ENCODE measurements around the gene TMIGD2. TPM values are rescaled to one million over a fixed set of nuclear protein-coding genes. Genes with fewer than 3 reads are reported as not detected.

Gene TMIGD2
- not detected in 2 replicates for total RNA-seq

GRCh38 chr19:4302243-4302640 is at the start of gene TMIGD2:
TSS of gene TMIGD2 (minus strand) at chr19:4302389. CDS start at chr19:4302385, 4 bp downstream.

GRCh38 chr19:4343370-4344307 is 41.5 kb upstream of the TMIGD2 start, which contains the start of gene MPND:
TSS of gene MPND (plus strand) at chr19:4343562. CDS start at chr19:4343594, 32 bp downstream.

GRCh38 chr19:4338441-4339355 is 36.5 kb upstream of the TMIGD2 start, which contains the start of gene STAP2:
TSS of gene STAP2 (minus strand) at chr19:4338827. CDS start at chr19:4338753, 74 bp downstream.

GRCh38 chr19:4304538-4305256 is 2.5 kb upstream of the TMIGD2 start, which contains the start of gene FSD1:
TSS of gene FSD1 (plus strand) at chr19:4304598. CDS start at chr19:4304747, 149 bp downstream.

GRCh38 chr19:4278419-4279266 is 23.5 kb downstream of the TMIGD2 start, which contains the start of gene SHD:
TSS of gene SHD (plus strand) at chr19:4279266. CDS start at chr19:4280064, 798 bp downstream.

GRCh38 chr19:4246767-4247593 is 55.2 kb downstream of the TMIGD2 start, which contains the start of gene YJU2:
TSS of gene YJU2 (plus strand) at chr19:4247080. CDS start at chr19:4247147, 67 bp downstream.

Other genes with a start within 250 kb of the TMIGD2 start
- 15.8 and 19.7 TPM in 2 replicates for gene ZBTB7A, start 235.5 kb downstream of the TMIGD2 start, total RNA-seq
- 98.9 and 112 TPM in 2 replicates for gene MAP2K2, start 178.3 kb downstream of the TMIGD2 start, total RNA-seq
- not detected in 2 replicates for gene CREB3L3, start 148.8 kb downstream of the TMIGD2 start, total RNA-seq
- gene SIRT6, start 119.8 kb downstream of the TMIGD2 start, total RNA-seq, result 9.0 and 16.3 TPM in 2 replicates
- gene ANKRD24, start 119.7 kb downstream of the TMIGD2 start, total RNA-seq, result 1.2 and 2.3 TPM in 2 replicates
- 0.19 and 0.28 TPM in 2 replicates for gene EBI3, start 72.9 kb downstream of the TMIGD2 start, total RNA-seq
- 9.0 and 16.1 TPM in 2 replicates for gene YJU2, start 55.3 kb downstream of the TMIGD2 start, total RNA-seq
- not detected in 2 replicates for gene SHD, start 23.1 kb downstream of the TMIGD2 start, total RNA-seq
- gene FSD1, start 2.2 kb upstream of the TMIGD2 start, total RNA-seq, result 4.5 and 12.8 TPM in 2 replicates
- gene STAP2, start 36.4 kb upstream of the TMIGD2 start, total RNA-seq, result 2.3 and 5.6 TPM in 2 replicates
- gene MPND, start 41.2 kb upstream of the TMIGD2 start, total RNA-seq, result 3.8 and 4.5 TPM in 2 replicates
- 25.7 and 56.7 TPM in 2 replicates for gene SH3GL1, start 98.2 kb upstream of the TMIGD2 start, total RNA-seq
- 3.9 and 33.7 TPM in 2 replicates for gene CHAF1A, start 100.3 kb upstream of the TMIGD2 start, total RNA-seq
- gene UBXN6, start 155.4 kb upstream of the TMIGD2 start, total RNA-seq, result 78.4 and 90.2 TPM in 2 replicates
- gene HDGFL2, start 169.9 kb upstream of the TMIGD2 start, total RNA-seq, result 38.6 and 69.4 TPM in 2 replicates
- gene PLIN4, start 216.1 kb upstream of the TMIGD2 start, total RNA-seq, result 0.28 TPM in 1 of 2 replicates, not detected in the other
- not detected in 2 replicates for gene PLIN5, start 232.8 kb upstream of the TMIGD2 start, total RNA-seq
- not detected in 2 replicates for gene LRG1, start 237.6 kb upstream of the TMIGD2 start, total RNA-seq